ENCODE results near the gene ZC3HAV1L.

ZC3HAV1L gene

DNA sequence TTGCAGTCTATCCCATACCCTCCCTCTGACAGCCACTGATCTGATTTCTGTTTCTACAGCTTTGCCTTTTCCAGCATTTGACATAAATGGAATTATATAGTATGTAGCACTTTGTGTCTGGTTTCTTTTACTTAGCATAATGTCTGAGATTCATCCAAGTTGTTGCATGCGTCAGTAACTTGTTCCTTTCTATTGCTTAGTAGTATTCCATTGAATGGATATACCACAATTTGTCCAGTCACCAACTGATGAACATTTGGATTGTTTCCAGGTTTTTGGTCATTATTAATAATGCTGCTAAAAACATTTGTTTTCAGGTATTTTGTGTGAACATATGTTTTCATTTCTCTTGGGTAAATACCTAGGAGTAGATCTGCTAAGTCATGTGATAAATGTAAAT is 48.2 kb downstream of the ZC3HAV1L start:
- Histone ChIP-seq H3K4me2 (ENCODE audit: low read length) (no peak overlapping the region), H3K79me2 (ENCODE audit: insufficient read depth, low read length) (no peaks in the 10 kb centered on the region), H4K20me1 (ENCODE audit: insufficient read depth, low read length) (no peaks in the 10 kb centered on the region), H3K9ac (ENCODE audit: low read length) (no peak overlapping the region), H3K4me1 (ENCODE audit: insufficient read depth, low read length, severe bottlenecking) (no peaks in the 10 kb centered on the region), H3K9me3 (ENCODE audit: low read length) (peaks cover 5% of the 10 kb centered on the region), H3F3A (ENCODE audit: insufficient read depth, low read length) (no peaks in the 10 kb centered on the region), H3K9me2 (ENCODE audit: low read depth, low read length) (no peaks in the 10 kb centered on the region; the same call in 1 of the 2 replicates), H3K27ac (ENCODE audit: low read depth, low read length, poor library complexity, severe bottlenecking) (no peak overlapping the region), H3K4me3 (ENCODE audit: low read depth, low read length, poor library complexity, severe bottlenecking) (no peak overlapping the region), H2AFZ (ENCODE audit: low read length) (no peak overlapping the region), H3K27me3 (ENCODE audit: insufficient read depth, low read length) (no peaks in the 10 kb centered on the region), H3K36me3 (ENCODE audit: insufficient read depth, low read length) (no peaks in the 10 kb centered on the region)
- TF ChIP-seq, protein P1, sequence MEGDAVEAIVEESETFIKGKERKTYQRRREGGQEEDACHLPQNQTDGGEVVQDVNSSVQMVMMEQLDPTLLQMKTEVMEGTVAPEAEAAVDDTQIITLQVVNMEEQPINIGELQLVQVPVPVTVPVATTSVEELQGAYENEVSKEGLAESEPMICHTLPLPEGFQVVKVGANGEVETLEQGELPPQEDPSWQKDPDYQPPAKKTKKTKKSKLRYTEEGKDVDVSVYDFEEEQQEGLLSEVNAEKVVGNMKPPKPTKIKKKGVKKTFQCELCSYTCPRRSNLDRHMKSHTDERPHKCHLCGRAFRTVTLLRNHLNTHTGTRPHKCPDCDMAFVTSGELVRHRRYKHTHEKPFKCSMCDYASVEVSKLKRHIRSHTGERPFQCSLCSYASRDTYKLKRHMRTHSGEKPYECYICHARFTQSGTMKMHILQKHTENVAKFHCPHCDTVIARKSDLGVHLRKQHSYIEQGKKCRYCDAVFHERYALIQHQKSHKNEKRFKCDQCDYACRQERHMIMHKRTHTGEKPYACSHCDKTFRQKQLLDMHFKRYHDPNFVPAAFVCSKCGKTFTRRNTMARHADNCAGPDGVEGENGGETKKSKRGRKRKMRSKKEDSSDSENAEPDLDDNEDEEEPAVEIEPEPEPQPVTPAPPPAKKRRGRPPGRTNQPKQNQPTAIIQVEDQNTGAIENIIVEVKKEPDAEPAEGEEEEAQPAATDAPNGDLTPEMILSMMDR (IDR thresholded peaks at IDR 0.05; ENCODE audit: low read length): no peak
- no peak for TF ChIP-seq EZH2 (IDR thresholded peaks at IDR 0.05; ENCODE audit: borderline replicate concordance, low read length)

DNA sequence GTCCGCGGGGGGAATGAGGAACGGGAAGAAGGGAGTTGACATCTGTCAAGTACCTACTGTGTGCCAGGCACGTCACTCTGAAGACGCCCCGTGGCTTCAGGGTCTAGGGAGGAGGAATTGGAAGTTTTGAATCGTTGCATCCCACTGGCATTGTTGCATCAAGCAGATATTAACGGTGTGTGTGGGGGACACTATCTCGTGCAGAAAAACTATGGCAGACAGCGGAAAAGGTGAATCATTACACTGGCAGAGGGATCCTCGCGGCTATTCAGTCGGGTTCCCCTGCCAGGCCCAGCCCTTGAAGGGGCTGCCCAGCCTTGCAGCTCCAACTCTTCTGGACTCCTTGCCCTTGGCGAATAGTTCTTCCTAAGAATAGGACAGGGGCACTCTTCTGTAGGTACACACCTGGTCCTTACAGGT is 53.6 kb downstream of the ZC3HAV1L start:
- H3F3A ChIP-seq (ENCODE audit: insufficient read depth, low read length): no peaks in the 10 kb centered on the region
- H3K4me2 ChIP-seq (ENCODE audit: low read length): peak overlapping the region; percentile 66
- H3K27me3 ChIP-seq (ENCODE audit: insufficient read depth, low read length): peaks cover 7% of the 10 kb centered on the region; the same call in 1 of the 2 replicates
- TF ChIP-seq, protein P1 (IDR thresholded peaks at IDR 0.05; ENCODE audit: low read length): no peak
- no peak for TF ChIP-seq EZH2 (IDR thresholded peaks at IDR 0.05; ENCODE audit: borderline replicate concordance, low read length)
- peaks cover 9% of the 10 kb centered on the region for H3K4me1 ChIP-seq (ENCODE audit: insufficient read depth, low read length, severe bottlenecking)
- no peaks in the 10 kb centered on the region for H4K20me1 ChIP-seq (ENCODE audit: insufficient read depth, low read length)
- H3K79me2 ChIP-seq (ENCODE audit: insufficient read depth, low read length): no peaks in the 10 kb centered on the region
- no peaks in the 10 kb centered on the region for H3K9me3 ChIP-seq (ENCODE audit: low read length)
- no peaks in the 10 kb centered on the region for H3K9me2 ChIP-seq (ENCODE audit: low read depth, low read length)
- no peak overlapping the region for H2AFZ ChIP-seq (ENCODE audit: low read length)
- no peak overlapping the region; the same call in 1 of the 2 replicates for H3K9ac ChIP-seq (ENCODE audit: low read length)
- no peaks in the 10 kb centered on the region for H3K36me3 ChIP-seq (ENCODE audit: insufficient read depth, low read length)
- peak overlapping the region; percentile 56 for H3K4me3 ChIP-seq (ENCODE audit: low read depth, low read length, poor library complexity, severe bottlenecking)
- H3K27ac ChIP-seq (ENCODE audit: low read depth, low read length, poor library complexity, severe bottlenecking): no peak overlapping the region

DNA sequence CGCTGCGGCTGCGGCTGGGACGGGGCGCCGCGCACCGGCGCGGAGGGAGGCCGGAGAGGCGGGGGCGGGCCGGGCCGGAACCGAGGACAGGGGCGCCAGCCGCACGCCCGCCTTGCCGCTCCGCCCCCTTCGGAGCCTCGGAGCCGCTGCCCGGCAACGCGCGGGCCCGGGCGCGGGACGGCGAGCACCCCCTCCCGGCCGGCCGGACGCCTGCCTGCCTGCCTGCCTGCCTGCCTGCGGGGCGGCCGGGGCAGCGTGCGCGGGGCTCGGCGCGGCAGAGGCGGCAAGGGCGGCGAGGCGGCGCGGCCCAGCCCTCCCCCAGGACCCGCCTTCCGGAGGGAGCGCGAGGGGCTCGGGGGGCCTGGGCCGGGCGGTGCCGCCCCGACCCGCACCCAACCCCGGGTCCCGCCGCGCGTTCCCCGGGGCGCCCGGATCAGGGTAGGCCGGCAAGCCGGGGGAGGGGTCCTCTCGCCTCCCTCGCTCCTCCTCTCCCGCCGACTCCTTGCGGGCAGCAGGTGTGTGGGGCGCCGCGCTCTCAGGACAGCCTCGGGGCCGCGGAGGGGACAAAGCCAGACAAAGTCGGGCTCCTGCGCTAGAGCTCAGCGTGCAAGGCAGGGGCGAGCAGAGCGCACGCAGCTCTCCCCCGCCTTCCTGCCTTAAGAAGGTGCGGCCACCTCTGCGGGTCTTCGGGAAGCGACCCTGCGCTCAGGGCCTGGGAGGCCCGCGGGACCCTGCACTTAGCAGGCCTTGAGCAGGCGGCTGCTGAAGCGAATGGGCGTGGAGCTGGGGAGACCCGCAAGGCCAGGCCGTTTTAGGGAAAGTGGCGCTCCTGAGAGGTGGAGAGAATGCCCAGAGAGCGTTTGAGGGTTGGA is 54.3 kb downstream of the ZC3HAV1L start, which contains the start of gene KIAA1549:
Gene KIAA1549, minus strand, starts transcription at position 58 of the 872 bp plus-strand sequence. CDS start 120 bp downstream, outside the sequence.
- Histone ChIP-seq H3K9ac (ENCODE audit: low read length) (peak within 1 kb of the TSS; percentile 37; the same call in 1 of the 2 replicates), H3K9me3 (ENCODE audit: low read length) (no peaks in the 10 kb centered on the region), H3K9me2 (ENCODE audit: low read depth, low read length) (no peaks in the 10 kb centered on the region), H3K36me3 (ENCODE audit: insufficient read depth, low read length) (no peaks in the 10 kb centered on the region), H3K79me2 (ENCODE audit: insufficient read depth, low read length) (no peaks in the 10 kb centered on the region), H3K4me3 (ENCODE audit: low read depth, low read length, poor library complexity, severe bottlenecking) (peak within 1 kb of the TSS; percentile 58), H3K27ac (ENCODE audit: low read depth, low read length, poor library complexity, severe bottlenecking) (no peak within 1 kb of the TSS), H4K20me1 (ENCODE audit: insufficient read depth, low read length) (no peaks in the 10 kb centered on the region), H2AFZ (ENCODE audit: low read length) (no peak within 1 kb of the TSS), H3K4me2 (ENCODE audit: low read length) (peak within 1 kb of the TSS; percentile 71), H3K4me1 (ENCODE audit: insufficient read depth, low read length, severe bottlenecking) (peaks cover 9% of the 10 kb centered on the region), H3K27me3 (ENCODE audit: insufficient read depth, low read length) (peaks cover 7% of the 10 kb centered on the region; the same call in 1 of the 2 replicates), H3F3A (ENCODE audit: insufficient read depth, low read length) (no peaks in the 10 kb centered on the region)
- TF ChIP-seq, protein P1 (IDR thresholded peaks at IDR 0.05; ENCODE audit: low read length): no peak
- no peak for TF ChIP-seq EZH2 (IDR thresholded peaks at IDR 0.05; ENCODE audit: borderline replicate concordance, low read length)

Measured in OCI-LY1 (cell line).